ENCODE data around the gene RPUSD2.

DNA sequence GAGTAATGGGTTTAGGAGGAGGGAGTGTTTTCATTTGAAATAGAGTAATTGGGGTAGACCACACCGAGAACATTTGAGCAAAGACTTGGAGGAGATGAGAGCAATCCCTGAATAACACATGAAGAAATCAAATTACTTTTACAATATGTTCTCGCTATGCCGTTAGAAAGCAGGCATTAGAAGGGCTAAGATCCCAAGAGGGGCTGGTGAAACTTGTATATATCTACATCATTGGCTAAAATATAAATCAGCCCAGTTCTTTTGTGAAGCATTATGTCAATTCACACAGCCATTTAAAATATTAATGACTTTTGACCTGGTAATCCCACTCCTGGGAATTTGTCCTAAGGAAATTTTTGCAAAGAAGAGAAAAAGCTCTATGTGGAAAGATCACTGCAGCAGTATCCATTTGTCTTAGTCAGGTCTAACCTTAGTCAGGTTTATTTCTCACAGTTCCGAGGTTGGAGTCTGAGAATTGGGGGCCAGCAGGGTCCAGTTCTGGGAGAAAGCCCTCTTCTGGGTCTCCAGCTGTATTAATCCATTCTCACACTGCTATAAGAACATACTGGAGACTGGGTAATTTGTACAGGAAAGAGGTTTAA, 35.2 kb upstream of the RPUSD2 start:
- no peak for TF ChIP-seq GATA2 (IDR thresholded peaks at IDR 0.05; ENCODE audit: low read depth, low read length)
- no peak for TF ChIP-seq GATA3 (IDR thresholded peaks at IDR 0.05; ENCODE audit: low read depth, low read length)

Data from SH-SY5Y (cell line).